Activated naive CD4-positive, alpha-beta T cell treated with anti-CD3 and anti-CD28 coated beads for 36 hours (primary cell): ENCODE measurements around the gene ASTL. TPM values are rescaled to one million over a fixed set of nuclear protein-coding genes. Genes with fewer than 3 reads are reported as not detected.

Source experiments
- CTCF ChIA-PET: fragments of 350-600 bp; sonication (Branson Sonifier 250); formaldehyde crosslinking; loops from one replicate; lab custom pipeline; 2021; ENCODE audit warnings: antibody characterized with exemption; lab: Charles Lee
- DNase-seq: peaks from one replicate; pipeline ENCODE4 v3.0.0-alpha.2; 2020
- H3K27ac Mint-ChIP-seq: one replicate; pipeline ENCODE4 v1.8.0; 2021; ENCODE audit warnings: mild to moderate bottlenecking, mixed read lengths
- H3K27me3 Mint-ChIP-seq: one replicate; pipeline ENCODE4 v1.8.0; 2021; ENCODE audit warnings: low read depth, mixed read lengths
- H3K36me3 Mint-ChIP-seq: one replicate; pipeline ENCODE4 v1.8.0; 2021; ENCODE audit warnings: low read depth, mixed read lengths
- H3K4me1 Mint-ChIP-seq: one replicate; pipeline ENCODE4 v1.8.0; 2021; ENCODE audit warnings: low read depth, mixed read lengths
- H3K4me3 Mint-ChIP-seq: one replicate; pipeline ENCODE4 v1.8.0; 2021; ENCODE audit warnings: mild to moderate bottlenecking, moderate library complexity, mixed read lengths
- H3K9me3 Mint-ChIP-seq: one replicate; pipeline ENCODE4 v1.8.0; 2021; ENCODE audit warnings: mixed read lengths
- intact Hi-C: fragments of 100-400 bp; cut with micrococcal nuclease; formaldehyde crosslinking; loops from one replicate; pipeline ENCODE4 v1.15.1; 2023
- total RNA-seq, 2 experiments: library from RNA; stranded (reverse); gene quantifications; one replicate each; pipeline ENCODE4 v1.2.3, GENCODE V29; 2021

The ASTL gene
- total RNA-seq, 2 experiments from 2014 or later, result 2.5 to 2.6 TPM

DNA sequence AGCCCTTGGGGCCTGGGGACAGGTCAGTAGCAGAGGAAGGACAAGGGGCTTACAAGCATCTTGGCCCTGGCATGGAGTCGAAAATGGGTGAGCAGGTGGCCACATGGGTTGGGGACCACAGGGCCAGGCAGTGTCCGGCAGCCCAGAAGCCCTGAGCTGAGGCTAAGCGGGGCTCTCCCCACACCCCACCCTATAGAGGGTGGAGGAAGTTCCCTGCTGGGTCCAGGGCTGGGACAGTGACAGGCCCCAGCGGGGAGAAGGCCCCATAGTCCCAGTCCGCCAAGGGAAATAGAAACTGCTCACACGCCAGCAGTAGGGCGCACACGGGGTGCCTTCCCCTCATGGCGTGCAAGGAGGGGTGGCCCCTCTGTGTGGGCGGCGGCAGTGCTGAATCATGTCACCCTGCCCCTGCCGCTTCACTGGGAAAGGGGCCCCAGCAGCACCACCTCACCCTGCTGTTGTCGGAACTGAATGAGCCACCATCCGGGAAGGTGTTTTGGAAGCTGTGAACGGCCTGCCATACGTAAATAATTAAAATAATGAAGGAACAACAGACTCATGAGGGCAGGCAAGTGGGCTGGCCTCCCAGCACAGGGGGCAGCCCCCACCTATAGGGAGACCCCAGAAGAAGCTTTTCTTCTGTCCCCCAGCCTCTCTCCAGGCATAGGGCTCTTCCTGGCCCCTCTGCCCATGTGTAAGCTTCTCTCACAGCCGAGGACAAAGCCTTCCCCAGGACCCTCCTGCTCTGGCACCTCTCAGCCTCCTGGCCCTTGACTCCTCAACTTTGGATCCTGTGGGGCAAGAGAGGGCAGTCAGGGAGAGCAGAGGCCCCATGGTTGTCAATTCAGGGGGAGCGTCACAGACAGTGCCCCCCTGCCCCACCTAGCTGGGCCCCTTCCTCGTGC is 19.6 kb upstream of the ASTL start:
- DNase-seq, result peak; percentile 99
- intact Hi-C loops, result loop anchor here (1.0 kb wide), 5 partner anchors 9 to 374 kb away; partner anchors contain the start of gene CIAO1
- Mint-ChIP-seq H3K27me3 (no peaks in the 10 kb centered on the region), H3K4me3 (peak overlapping the region; percentile 75), H3K4me1 (peaks cover 85% of the 10 kb centered on the region), H3K36me3 (peaks cover 4% of the 10 kb centered on the region), H3K27ac (peak overlapping the region; percentile 95), H3K9me3 (peaks cover 9% of the 10 kb centered on the region)
- CTCF ChIA-PET, result interaction anchor here (0.6 to 5.4 kb wide), 6 partner anchors 13 to 275 kb away, joined by 3 to 76 read pairs (median 6); partner anchors contain the start of genes ANKRD36C, ASTL and DUSP2

GRCh38 chr2:96156926-96157648 is 18.8 kb upstream of the ASTL start:
- Mint-ChIP-seq H3K9me3 (peaks cover 9% of the 10 kb centered on the region), H3K36me3 (peaks cover 4% of the 10 kb centered on the region), H3K4me3 (peak overlapping the region; percentile 75), H3K4me1 (peaks cover 84% of the 10 kb centered on the region), H3K27ac (peak overlapping the region; percentile 95), H3K27me3 (no peaks in the 10 kb centered on the region)
- intact Hi-C loops, result loop anchor here (1.0 kb wide), 3 partner anchors 7 to 109 kb away; partner anchors contain the start of gene CIAO1
- CTCF ChIA-PET, result interaction anchor here (0.6 to 5.4 kb wide), 5 partner anchors 12 to 164 kb away, joined by 3 to 76 read pairs (median 6); partner anchors contain the start of gene DUSP2
- peak; percentile 44 for DNase-seq

DNA sequence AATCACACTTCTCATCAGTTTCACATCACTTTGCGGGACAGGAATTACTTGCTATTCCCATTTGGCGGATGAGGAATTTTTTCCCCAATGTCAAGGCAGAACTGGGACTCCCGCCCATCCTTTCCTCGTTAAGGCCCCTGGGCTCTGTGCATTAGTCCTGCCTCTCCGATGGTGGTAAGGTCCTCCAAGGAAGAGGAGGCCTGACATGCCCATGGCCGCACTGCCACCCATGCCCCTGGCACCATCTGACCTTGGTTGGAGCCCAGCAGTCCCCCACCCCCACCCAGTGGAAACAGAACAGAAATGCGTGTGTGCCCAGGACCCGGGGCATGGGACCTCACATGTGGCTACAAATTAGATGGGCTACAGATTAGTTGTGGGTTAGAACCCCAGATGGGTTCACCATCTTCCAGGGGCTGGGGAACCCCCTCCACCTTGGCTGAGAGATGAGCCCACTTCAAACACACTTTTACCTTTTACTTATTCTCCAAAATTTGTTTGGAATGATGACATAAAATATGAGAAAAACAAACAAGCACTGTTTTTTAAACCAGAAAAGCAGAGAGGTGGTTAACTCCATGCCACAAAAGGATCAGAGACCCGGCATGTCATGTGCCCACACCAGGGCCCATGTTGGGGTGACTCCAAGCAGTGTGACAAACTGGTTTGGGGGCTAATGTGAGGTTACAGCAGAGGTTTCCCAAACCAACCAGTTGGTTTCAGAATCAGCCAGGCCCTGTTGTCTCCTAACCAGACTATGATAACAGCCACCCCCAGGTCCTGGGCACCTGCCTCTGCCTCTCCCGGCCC is 17.9 kb upstream of the ASTL start:
- H3K4me1 Mint-ChIP-seq, result peaks cover 88% of the 10 kb centered on the region
- H3K9me3 Mint-ChIP-seq, result peaks cover 9% of the 10 kb centered on the region
- DNase-seq, result peak; percentile 80
- peaks cover 4% of the 10 kb centered on the region for H3K36me3 Mint-ChIP-seq
- CTCF ChIA-PET, result interaction anchor here (0.6 to 5.4 kb wide), 5 partner anchors 11 to 163 kb away, joined by 3 to 76 read pairs (median 6); partner anchors contain the start of gene DUSP2
- intact Hi-C loops, result loop anchor here (1.0 kb wide), 1 partner anchor 8 kb away; no protein-coding TSS in a partner anchor
- no peaks in the 10 kb centered on the region for H3K27me3 Mint-ChIP-seq
- peak overlapping the region; percentile 95 for H3K27ac Mint-ChIP-seq
- H3K4me3 Mint-ChIP-seq, result peak overlapping the region; percentile 75

- Mint-ChIP-seq H3K4me1 (peaks cover 90% of the 10 kb centered on the region), H3K4me3 (no peak overlapping the region), H3K27me3 (no peaks in the 10 kb centered on the region), H3K36me3 (no peaks in the 10 kb centered on the region), H3K9me3 (no peaks in the 10 kb centered on the region), H3K27ac (peak overlapping the region; percentile 68)
- intact Hi-C loops, result no loop called here
- CTCF ChIA-PET, result interaction anchor here (1.0 to 5.4 kb wide), 3 partner anchors 9 to 20 kb away, joined by 3 to 76 read pairs (median 4); partner anchors contain the start of gene DUSP2
- DNase-seq, result peak; percentile 2
Measured at GRCh38 chr2:96154506-96155380, 16.4 kb upstream of the ASTL start.

DNA sequence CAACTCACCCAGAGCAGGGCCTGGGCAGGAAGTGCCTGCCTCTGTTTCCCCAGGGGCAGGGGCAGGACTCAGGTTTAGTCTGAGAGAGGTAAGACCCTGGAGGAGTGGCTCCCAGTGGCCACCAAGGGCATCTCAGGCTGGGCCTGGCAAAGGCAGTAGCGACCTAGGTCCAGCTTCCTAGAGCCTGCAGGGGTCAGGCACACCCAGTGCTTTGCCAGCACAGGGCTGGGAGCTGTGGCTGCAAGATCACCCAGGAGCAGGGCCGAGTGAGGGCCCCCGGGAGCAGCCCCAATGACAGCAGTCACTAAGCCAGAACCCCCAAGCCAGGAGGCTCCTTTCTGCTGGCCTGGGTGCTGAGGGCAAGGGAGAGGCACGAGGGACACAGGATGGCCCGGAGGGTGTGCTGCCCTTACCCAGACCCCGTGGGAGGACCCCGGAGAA is 15.7 kb upstream of the ASTL start:
- no peak overlapping the region for H3K4me3 Mint-ChIP-seq
- intact Hi-C loops, result no loop called here

DNA sequence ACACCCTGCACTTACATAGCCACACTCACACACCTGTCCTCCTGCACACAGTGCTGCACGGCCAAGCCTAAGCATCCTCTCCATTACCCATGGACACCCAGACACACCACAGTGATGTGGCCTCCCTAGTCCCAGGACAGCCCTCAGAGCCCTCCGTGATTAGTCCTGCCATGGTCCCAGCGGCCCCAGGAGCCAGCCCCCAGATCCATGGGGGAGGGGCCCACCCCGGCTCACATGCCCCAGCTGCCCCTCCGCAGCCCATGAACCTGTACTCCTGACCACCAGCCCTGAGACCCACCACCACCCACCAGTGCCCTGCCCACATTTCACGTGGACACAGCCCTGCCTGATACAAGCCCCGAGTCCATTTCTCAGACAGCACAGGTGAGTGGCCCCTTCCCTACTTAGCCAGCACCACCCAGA is 15.0 kb upstream of the ASTL start:
- Mint-ChIP-seq H3K4me3 (no peak overlapping the region), H3K27ac (peak overlapping the region; percentile 66)
- CTCF ChIA-PET, result interaction anchor here (0.7 to 1.0 kb wide), 2 partner anchors 11 to 21 kb away, joined by 3 to 4 read pairs; no protein-coding TSS in a partner anchor

More for the DNA sequence above, 15.7 kb upstream of the ASTL start:
- Mint-ChIP-seq H3K36me3 (no peaks in the 10 kb centered on the region), H3K27me3 (no peaks in the 10 kb centered on the region), H3K27ac (no peak overlapping the region), H3K4me1 (peaks cover 90% of the 10 kb centered on the region), H3K9me3 (no peaks in the 10 kb centered on the region)
- no peak for DNase-seq
- CTCF ChIA-PET, result interaction anchor here (0.7 to 1.0 kb wide), 2 partner anchors 10 to 20 kb away, joined by 3 to 4 read pairs; no protein-coding TSS in a partner anchor

DNA sequence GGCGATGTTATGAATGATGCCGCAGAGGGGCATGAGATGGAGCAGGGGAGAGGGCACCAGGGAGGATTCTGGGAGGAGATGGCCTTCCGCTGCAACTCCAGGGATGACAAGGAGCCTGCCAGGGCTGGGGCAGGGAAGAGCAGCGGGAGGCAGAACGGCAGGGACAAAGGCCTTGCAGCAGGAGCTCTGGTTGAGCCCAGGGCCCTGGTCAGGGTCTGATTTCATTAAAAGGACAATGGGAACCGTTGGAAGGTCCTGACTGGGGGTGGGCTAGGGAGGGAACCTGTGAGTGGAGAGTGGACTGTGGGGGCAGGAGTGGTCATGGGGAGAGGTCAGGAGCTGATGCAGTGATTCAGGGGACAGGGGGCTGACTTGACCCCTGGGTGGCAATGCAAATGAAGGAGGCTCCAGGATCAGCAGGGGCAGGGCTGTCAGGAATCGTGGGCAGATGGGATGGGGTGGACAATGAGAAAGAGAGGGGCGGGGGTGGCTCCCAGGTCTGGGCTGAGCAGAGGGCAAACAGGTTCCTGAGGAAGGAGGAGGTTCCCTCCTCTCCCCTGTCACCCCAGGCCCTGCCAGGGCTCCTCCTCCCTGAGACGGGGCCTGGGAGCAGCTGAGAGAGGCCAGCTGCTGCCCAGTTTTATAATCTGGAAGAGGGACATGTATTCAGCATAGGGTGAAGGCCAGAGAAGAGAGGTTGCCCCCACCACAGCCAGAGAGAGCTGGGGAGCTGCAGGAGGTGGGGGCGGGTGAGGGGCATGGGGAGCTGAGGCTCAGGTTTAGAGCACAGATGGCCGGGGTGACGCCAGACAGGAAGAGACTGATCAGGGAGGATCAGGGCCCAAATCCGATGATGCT is 14.2 kb upstream of the ASTL start:
- intact Hi-C loops, result no loop called here
- peak overlapping the region; percentile 66 for H3K27ac Mint-ChIP-seq
- peaks cover 90% of the 10 kb centered on the region for H3K4me1 Mint-ChIP-seq
- DNase-seq, result peak; percentile 3
- no peak overlapping the region for H3K4me3 Mint-ChIP-seq
- H3K27me3 Mint-ChIP-seq, result no peaks in the 10 kb centered on the region
- peaks cover 3% of the 10 kb centered on the region for H3K36me3 Mint-ChIP-seq
- no peaks in the 10 kb centered on the region for H3K9me3 Mint-ChIP-seq
- CTCF ChIA-PET, result interaction anchor here (2.8 kb wide), 1 partner anchor 22 kb away, joined by 24 read pairs; no protein-coding TSS in a partner anchor

More for the DNA sequence above, 15.0 kb upstream of the ASTL start:
- no peaks in the 10 kb centered on the region for H3K27me3 Mint-ChIP-seq
- intact Hi-C loops, result no loop called here
- DNase-seq, result peak; percentile 4
- no peaks in the 10 kb centered on the region for H3K9me3 Mint-ChIP-seq
- peaks cover 89% of the 10 kb centered on the region for H3K4me1 Mint-ChIP-seq
- peaks cover under 1% of the 10 kb centered on the region for H3K36me3 Mint-ChIP-seq

DNA sequence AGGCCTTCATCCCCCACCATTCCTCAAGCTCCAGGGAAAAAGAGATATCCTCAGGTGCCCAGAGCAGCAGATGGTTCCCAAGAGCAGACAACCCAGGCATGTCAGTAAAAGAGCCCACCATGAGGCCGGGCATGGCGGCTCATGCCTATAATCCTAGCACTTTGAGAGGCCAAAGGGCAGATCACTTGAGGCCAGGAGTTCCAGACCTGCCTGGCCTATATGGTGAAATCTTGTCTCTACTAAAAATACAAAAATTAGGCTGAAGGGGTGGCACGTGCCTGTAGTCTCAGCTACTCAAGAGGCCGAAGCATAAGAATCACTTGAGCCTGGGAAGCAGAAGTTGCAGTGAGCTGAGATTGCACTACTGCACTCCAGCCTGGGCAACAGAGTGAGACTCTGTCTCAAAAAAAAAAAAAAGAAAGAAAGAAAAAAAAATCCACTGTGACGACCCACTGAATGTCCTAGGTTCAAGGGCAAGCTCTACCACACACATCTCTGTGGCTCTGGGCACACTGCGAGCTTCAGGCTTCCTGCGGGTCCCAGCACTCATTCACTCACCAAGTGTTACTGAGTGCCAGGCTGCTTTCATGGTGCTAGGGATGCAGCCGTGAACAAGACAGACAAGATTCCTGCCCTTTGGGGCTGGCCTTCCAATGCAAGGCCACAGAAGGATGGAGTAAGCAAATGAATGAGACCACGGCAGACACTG is 13.4 kb upstream of the ASTL start:
- intact Hi-C loops, result no loop called here
- Mint-ChIP-seq H3K27ac (peak overlapping the region; percentile 51), H3K36me3 (peaks cover 3% of the 10 kb centered on the region), H3K27me3 (no peaks in the 10 kb centered on the region), H3K4me1 (peaks cover 90% of the 10 kb centered on the region), H3K9me3 (no peaks in the 10 kb centered on the region), H3K4me3 (no peak overlapping the region)
- DNase-seq, result peak; percentile 3
- CTCF ChIA-PET, result interaction anchor here (1.3 to 2.8 kb wide), 2 partner anchors 23 to 160 kb away, joined by 3 to 24 read pairs; partner anchors contain the start of gene ANKRD36C

- peaks cover 5% of the 10 kb centered on the region for H3K36me3 Mint-ChIP-seq
- H3K4me3 Mint-ChIP-seq, result no peak overlapping the region
- CTCF ChIA-PET, result interaction anchor here (1.3 to 2.8 kb wide), 2 partner anchors 23 to 159 kb away, joined by 3 to 24 read pairs; partner anchors contain the start of gene ANKRD36C
- peaks cover 88% of the 10 kb centered on the region for H3K4me1 Mint-ChIP-seq
- intact Hi-C loops, result no loop called here
- H3K27ac Mint-ChIP-seq, result peak overlapping the region; percentile 70
- H3K27me3 Mint-ChIP-seq, result no peaks in the 10 kb centered on the region
- H3K9me3 Mint-ChIP-seq, result no peaks in the 10 kb centered on the region
- DNase-seq, result peak; percentile 4
Measured at GRCh38 chr2:96150791-96151594, 12.7 kb upstream of the ASTL start.
